Panc1 (cell line): ENCODE results near the gene ACTRT2. TPM values are rescaled to one million over a fixed set of nuclear protein-coding genes. Genes with fewer than 3 reads are reported as not detected.

Source experiments
- ATAC-seq: fragments of 200-7000 bp; cut with Tn5 transposase; 2 replicates; pipeline ENCODE4 v1.9.1; 2020; ENCODE audit warnings: mild to moderate bottlenecking, moderate library complexity
- BruUV-seq: library from RNA; stranded (reverse); fragments of 400-500 nt; replicated peaks from 2 replicates; lab custom pipeline; 2021; lab: Mats Ljungman, UMichigan
- CTCF ChIA-PET: fragments of 300-600 bp; sonication (Branson Sonifier 250); formaldehyde crosslinking; loops from one replicate; lab custom pipeline; 2022; ENCODE audit warnings: antibody characterized with exemption; lab: Charles Lee
- POLR2A ChIA-PET: fragments of 300-600 bp; sonication (Branson Sonifier 250); formaldehyde crosslinking; loops from one replicate; lab custom pipeline; 2022; ENCODE audit warnings: antibody characterized with exemption; lab: Charles Lee
- DNase-seq: peaks from one replicate; pipeline ENCODE4 v3.0.0-alpha.2; 2010; ENCODE audit warnings: low read depth, low spot score
- H3K27ac ChIP-seq: 2 replicates; pipeline ENCODE4 v1.5.1; 2011; ENCODE audit warnings: mild to moderate bottlenecking, low read length, inconsistent platforms
- H3K27me3 ChIP-seq: fragments of 200-500 bp; sonication (Bioruptor generic); 2 replicates; pipeline ENCODE4 v1.6.0; 2014; ENCODE audit warnings: low read length, inconsistent platforms; ENCODE audit not compliant: control insufficient read depth, insufficient read depth
- H3K36me3 ChIP-seq: fragments of 200-500 bp; sonication (Bioruptor generic); 2 replicates; pipeline ENCODE4 v1.5.1; 2014; ENCODE audit warnings: inconsistent platforms, mild to moderate bottlenecking, low read length, moderate library complexity; ENCODE audit not compliant: control insufficient read depth, insufficient read depth
- H3K4me1 ChIP-seq: 2 replicates; pipeline ENCODE4 v1.5.1; 2011; ENCODE audit warnings: inconsistent platforms, mild to moderate bottlenecking, low read length, moderate library complexity; ENCODE audit not compliant: control insufficient read depth, insufficient read depth
- H3K4me3 ChIP-seq, 2 experiments: 2 replicates each; pipeline ENCODE4 v1.5.1; 2011 to 2012; ENCODE audit warnings: low read depth in 2 of 2, low read length in 2 of 2, mild to moderate bottlenecking in 2 of 2, inconsistent platforms in 1 of 2, moderate library complexity in 1 of 2
- H3K9me3 ChIP-seq: fragments of 200-500 bp; sonication (Bioruptor generic); 2 replicates; pipeline ENCODE4 v1.5.1; 2014; ENCODE audit warnings: low read depth, mild to moderate bottlenecking, inconsistent platforms, low read length, moderate library complexity; ENCODE audit not compliant: control insufficient read depth, insufficient read depth
- POLR2AphosphoS5 ChIP-seq: IDR thresholded peaks from 2 replicates; pipeline ENCODE4 v1.6.1; 2012; ENCODE audit warnings: mild to moderate bottlenecking, low read depth, low read length, moderate library complexity
- REST ChIP-seq, 2 experiments: IDR thresholded peaks; 2 replicates each; pipeline ENCODE4 v1.6.1; 2011 to 2012; ENCODE audit warnings: low read depth in 2 of 2, control low read depth in 1 of 2, low read length in 1 of 2, mild to moderate bottlenecking in 1 of 2, moderate library complexity in 1 of 2; ENCODE audit not compliant: insufficient read depth in 1 of 2
- SIN3A ChIP-seq: IDR thresholded peaks from 2 replicates; pipeline ENCODE4 v1.6.1; 2012; ENCODE audit warnings: low read depth, mild to moderate bottlenecking, low read length, moderate library complexity, borderline replicate concordance; ENCODE audit not compliant: insufficient read depth
- TCF7L2 ChIP-seq: IDR thresholded peaks from 2 replicates; pipeline ENCODE4 v1.6.1; 2011; ENCODE audit warnings: mild to moderate bottlenecking, low read depth, low read length, inconsistent platforms
- in situ Hi-C: cut with HindIII; loops from 2 replicates; pipeline ENCODE4 v1.10.0; 2016; ENCODE audit warnings: low sequenced_read_pairs, low pct_unique_long_range_greater_than_20kb
- intact Hi-C: fragments of 100-400 bp; cut with micrococcal nuclease; formaldehyde crosslinking; loops from one replicate; pipeline ENCODE4 v1.10.0; 2022; ENCODE audit not compliant: unreplicated experiment
- total RNA-seq: library from RNA; stranded (reverse); gene quantifications from one replicate; pipeline ENCODE4 v1.2.1, GENCODE V29; 2021; ENCODE audit not compliant: unreplicated experiment
- TF ChIP-seq, protein P1 (sequence below): fragments of 450-650 bp; IDR thresholded peaks from 2 replicates; pipeline ENCODE4 v1.5.1; 2017; ENCODE audit warnings: mild to moderate bottlenecking

Gene ACTRT2
- total RNA-seq, 1 experiment from 2014 or later = not detected

DNA sequence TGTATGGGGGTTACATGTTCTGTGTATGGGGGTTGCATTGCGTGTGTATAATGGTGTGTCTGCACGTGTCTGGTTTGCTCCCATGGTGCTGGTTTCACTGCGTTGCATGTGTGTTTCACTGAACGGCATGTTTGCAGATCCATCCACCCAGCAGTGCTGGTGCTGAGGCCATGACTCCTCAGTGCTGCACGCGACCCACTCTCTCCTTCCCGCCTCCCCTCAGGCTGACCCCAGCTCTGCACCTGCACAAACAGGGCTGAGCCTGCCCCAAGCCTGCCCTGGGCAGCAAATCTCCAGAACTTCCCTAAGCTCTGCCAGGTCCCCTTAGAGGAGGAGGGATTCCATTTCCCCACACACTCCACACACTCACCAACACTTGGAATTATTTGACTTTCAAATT, 18.7 kb downstream of the ACTRT2 start:
- no peak for DNase-seq
- intact Hi-C loops = no loop called here
- in situ Hi-C loops = no loop called here
- Histone ChIP-seq H3K4me3 (no peak overlapping the region), H3K36me3 (no peaks in the 10 kb centered on the region), H3K27me3 (peaks cover 5% of the 10 kb centered on the region; the same call in 1 of the 2 replicates), H3K4me1 (no peaks in the 10 kb centered on the region), H3K9me3 (no peaks in the 10 kb centered on the region), H3K27ac (no peak overlapping the region)
- TF ChIP-seq REST (IDR thresholded peaks at IDR 0.05; ENCODE audit: insufficient read depth in 1 of 2, low read depth in 2 of 2, low read length in 1 of 2) = no peak
- TF ChIP-seq TCF7L2 = no peak
- no peak for TF ChIP-seq SIN3A
- TF ChIP-seq POLR2AphosphoS5 = no peak
- TF ChIP-seq, protein P1, sequence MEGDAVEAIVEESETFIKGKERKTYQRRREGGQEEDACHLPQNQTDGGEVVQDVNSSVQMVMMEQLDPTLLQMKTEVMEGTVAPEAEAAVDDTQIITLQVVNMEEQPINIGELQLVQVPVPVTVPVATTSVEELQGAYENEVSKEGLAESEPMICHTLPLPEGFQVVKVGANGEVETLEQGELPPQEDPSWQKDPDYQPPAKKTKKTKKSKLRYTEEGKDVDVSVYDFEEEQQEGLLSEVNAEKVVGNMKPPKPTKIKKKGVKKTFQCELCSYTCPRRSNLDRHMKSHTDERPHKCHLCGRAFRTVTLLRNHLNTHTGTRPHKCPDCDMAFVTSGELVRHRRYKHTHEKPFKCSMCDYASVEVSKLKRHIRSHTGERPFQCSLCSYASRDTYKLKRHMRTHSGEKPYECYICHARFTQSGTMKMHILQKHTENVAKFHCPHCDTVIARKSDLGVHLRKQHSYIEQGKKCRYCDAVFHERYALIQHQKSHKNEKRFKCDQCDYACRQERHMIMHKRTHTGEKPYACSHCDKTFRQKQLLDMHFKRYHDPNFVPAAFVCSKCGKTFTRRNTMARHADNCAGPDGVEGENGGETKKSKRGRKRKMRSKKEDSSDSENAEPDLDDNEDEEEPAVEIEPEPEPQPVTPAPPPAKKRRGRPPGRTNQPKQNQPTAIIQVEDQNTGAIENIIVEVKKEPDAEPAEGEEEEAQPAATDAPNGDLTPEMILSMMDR = no peak
- BruUV-seq = no TSS peak
- POLR2A ChIA-PET = no interaction called here
- CTCF ChIA-PET = no interaction called here
- no peak for ATAC-seq

DNA sequence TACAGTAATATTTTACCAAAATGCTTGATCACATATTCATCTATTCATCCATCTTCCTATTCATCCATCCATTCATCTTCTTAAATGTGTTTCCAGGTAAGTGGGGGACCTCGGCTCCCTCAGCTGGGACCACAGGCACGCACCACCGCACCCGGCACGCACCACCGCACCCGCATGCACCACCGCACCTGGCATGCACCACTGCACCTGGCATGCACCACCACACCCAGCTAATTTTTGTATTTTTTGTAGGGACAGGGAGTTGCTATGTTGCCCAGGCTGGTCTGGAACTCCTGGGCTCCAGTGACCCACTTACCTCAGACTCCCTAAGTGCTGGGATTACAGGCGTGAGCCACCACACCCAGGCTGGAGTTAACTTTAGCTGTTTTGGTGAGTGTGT, 21.2 kb downstream of the ACTRT2 start:
- ChIA-PET POLR2A (no interaction called here), CTCF (no interaction called here)
- BruUV-seq = no TSS peak
- ATAC-seq (no peak), DNase-seq (no peak)
- TF ChIP-seq, protein P1 = no peak
- TF ChIP-seq REST (IDR thresholded peaks at IDR 0.05; ENCODE audit: insufficient read depth in 1 of 2, low read depth in 2 of 2, low read length in 1 of 2) = no peak
- no peak for TF ChIP-seq POLR2AphosphoS5
- no peak for TF ChIP-seq SIN3A
- no peak for TF ChIP-seq TCF7L2
- no peaks in the 10 kb centered on the region for H3K9me3 ChIP-seq
- peaks cover 23% of the 10 kb centered on the region for H3K27me3 ChIP-seq
- H3K36me3 ChIP-seq = no peaks in the 10 kb centered on the region
- no peak overlapping the region for H3K4me3 ChIP-seq
- no peak overlapping the region for H3K27ac ChIP-seq
- in situ Hi-C loops (no loop called here), intact Hi-C loops (no loop called here)
- H3K4me1 ChIP-seq = no peaks in the 10 kb centered on the region
